GM19043 (cell line): ENCODE data around the gene SPATA6L.
"Not testable (repeated sequence)": the region's sequence is repeated elsewhere in the genome, so short reads cannot be mapped to it uniquely, and the experiment has no call there.

Experiments
- ATAC-seq: cut with Tn5 transposase; IDR thresholded peaks from one replicate; pipeline ENCODE4 v1.9.1; 2021; ENCODE audit warnings: low read depth; ENCODE audit not compliant: unreplicated experiment

SPATA6L gene

DNA sequence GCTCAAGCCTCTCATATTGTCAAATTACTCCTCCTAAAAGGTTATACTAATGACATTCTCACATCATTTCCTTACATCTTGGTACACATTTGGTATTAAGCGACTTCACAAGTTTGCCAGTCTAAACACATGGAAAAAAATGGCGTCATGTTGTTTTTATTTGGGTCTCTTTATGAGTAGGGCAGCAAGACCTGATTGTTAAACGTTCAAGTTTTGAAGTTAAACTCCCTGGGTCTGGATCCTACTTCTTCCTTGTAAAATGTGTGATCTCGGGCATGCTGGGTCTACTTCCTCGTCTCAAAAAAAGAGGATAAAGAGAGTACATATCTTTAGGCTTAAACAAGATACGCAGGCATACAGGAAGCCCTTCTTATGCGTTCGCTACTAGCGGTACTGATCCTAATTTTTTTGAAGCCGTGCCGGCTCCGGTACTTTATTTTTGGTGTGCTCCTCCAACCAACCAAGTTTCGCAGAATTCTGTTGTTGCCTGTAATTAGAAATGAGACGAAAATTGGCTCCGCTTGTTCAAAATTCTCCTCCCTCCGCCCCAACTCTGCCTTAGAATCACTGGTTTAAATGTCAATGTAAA is 12.5 kb upstream of the SPATA6L start:
- ATAC-seq: peak; percentile 14

DNA sequence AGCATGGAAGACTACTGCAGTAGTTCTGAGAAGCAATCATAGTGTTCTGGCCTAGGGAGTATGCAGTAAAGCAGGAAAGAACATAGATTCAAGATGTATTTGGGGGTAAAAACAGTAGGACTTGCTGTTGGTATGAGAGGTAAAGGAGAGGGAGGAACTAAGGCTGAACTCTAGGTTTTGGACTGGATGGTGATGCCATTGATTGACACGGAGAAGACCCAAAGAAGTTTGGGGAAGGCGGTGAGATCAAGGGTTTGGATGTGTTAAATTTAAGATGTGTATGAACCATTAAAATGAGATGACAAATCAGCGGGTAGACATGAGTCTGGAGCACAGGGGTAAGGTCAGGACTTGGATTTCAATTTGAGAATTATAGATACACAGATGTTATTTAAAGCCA is 11.1 kb upstream of the SPATA6L start:
- ATAC-seq: no peak

DNA sequence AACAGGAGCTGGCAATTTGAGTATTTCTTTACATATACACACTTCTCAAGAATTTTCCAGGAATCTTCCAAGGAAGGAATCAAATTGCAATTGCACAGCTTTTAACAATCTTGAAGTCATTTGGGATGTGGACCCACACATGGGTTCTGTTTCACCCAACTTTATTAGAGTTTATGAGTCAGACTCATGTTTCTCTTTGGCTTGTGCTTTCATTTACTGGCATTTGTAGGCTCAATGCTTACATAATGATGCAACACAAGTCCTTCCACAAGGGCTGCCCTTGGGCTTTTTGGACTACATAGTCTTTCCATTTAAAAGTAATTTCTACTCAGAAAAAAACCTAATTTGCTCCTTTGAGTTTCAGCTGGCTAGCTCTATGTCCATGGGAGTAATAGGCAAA is 8.5 kb upstream of the SPATA6L start:
- no peak for ATAC-seq

DNA sequence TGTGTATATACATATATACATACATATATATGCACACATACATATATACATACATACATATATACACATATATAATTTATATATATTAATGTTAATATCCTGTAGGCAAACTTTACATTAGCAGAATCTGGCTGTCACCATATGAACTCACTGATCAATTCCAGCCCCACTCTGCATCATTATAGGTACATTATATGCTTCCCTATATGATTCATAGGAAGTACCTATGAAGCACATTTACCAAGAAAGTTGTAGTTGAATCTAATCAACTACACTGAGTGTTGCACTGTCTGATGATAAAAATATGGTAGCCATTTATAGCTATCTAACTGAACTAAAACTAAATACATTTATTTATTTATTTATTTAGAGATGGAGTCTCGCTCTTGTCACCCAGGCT is 5.5 kb upstream of the SPATA6L start:
- no peak for ATAC-seq

DNA sequence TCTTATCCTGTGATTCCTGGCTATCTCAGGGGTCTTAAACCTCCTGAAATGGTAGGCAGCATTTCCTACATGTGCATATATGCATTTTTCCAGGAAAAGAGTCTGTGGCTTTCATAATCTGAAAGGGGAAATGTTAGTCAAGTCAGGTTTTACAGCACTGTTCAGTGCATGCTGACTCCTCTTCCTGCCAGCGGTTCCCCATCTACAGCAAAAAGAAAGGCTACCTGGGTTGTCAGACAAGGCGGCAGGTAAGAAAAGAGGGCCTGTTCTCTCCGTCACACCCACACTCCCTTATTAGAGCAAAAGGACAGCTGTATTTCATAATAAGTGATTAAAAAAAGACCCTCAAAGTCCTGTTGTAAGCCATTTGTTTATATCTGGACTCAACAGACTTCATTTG is 4.3 kb upstream of the SPATA6L start:
- ATAC-seq: no peak

DNA sequence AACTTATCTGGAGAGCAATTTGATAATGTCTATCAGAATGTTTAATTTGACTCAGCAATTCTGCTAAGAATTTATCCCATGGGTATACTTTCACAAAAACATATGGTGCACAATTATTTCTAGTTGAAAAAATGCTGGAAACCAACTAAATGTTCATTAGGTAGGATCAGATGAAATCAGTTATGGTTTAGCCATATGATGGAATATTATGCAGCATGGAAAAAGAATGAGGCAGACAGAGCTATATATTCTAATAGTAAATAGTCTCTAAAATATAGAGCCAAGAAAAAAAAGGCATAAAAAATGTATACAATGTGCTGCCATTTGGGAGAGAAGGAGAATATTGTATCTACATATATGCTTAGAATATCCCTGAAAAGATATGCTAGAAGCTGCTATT is 3.6 kb upstream of the SPATA6L start:
- no peak for ATAC-seq

DNA sequence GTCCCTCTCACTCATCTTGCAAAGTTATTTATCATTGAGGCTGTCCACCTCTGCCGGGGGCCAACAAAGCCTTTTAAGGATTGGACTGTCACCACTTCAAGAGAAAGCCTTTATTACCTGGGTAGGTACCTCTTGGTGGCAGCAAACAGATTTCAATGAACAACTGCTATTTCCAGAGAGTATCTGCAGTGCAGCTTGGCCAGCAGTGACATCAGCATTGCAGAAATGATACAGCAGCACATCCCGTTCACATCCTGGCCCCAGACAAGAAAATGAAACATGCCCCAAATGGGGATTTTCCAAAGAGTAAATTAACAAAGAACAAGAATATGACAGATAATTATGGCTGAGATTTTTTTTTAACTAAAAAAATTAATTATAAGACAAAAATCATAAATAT is 2.3 kb upstream of the SPATA6L start:
- no peak for ATAC-seq

DNA sequence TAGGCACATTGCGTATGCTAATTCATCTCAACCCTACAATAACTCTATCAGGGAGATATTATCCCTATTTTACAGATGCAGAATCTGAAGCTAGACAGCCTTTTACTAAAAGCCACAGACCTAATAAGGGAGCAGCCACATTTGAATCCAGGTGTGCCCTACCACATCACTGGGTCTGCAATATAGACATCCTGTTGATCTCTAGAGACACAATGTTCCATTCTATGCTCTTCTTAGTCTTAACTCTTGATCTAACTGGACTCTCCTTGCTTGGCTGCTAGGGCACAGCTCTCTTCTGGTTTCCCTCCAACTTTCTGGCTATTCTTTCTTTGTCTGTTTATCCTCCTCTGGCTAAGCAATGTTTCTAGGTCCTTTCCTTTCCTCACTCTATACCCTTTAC is 1.4 kb upstream of the SPATA6L start:
- no peak for ATAC-seq

DNA sequence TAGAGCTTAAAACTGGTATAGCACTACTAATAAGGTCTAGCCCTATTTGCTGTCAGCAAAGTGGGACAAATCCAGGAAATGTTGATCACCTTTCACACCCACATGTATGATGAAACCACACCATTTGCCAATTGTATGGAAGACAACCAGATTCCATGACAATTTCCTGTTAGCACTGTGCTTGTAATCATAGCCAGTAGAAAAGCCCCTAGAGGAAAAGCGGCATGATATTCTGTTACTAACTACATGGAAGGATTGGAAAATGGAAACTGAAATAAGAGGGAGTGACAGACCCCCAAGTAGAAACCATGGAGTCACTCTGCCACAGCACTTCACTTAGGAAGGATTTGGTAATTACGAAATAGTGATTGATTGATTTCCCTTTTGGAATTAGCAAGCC is 923 bp downstream of the SPATA6L start:
- ATAC-seq: no peak

DNA sequence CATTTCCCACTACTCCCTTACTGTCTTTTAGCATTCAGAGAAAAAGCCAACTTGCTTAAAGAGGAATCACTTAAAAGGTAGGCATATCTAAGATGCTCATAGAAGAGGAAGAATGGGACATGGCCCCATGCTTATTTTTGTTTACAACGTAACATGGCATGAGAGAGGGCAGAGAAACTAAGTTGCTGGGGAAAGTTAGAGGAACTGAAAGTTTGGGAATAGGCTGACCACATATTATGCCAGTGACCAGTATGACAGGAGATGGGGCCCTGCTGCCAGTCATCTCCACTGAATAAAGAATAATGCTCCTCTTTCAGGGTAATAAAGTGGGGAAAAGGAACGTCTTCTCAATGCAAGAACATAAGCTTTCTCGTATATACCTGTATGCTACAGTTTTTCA is 2.3 kb downstream of the SPATA6L start:
- no peak for ATAC-seq

DNA sequence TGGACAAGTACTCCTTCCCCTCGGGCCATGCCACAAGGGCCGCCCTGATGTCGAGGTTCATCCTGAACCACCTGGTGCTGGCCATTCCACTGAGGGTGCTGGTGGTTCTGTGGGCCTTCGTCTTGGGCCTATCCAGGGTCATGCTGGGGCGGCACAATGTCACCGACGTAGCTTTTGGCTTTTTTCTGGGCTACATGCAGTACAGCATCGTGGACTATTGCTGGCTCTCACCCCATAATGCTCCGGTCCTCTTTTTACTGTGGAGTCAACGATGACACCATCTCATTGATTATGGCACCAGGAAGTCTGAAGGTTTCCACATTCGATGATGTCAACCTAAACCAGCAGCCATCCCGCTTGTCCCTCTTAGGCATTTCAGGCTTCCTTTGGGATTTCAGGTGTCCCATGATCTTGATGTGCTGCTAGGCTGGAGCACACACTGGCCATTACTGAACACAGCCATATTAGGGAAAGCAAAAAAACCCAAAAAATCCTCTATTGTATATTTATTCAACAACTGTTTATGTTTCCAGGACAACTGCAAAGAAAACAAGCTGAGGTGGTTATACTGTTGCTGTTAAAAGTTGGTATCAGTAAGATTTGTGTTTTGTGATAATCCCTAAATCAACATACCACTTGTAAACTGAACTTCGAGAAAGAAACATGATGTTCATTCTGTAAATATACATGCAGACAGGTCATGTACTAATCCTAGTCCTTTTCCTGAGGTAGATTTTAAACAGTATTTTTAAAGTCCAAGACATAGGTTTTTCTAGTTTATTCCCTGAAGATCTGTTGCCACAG is 3.1 kb downstream of the SPATA6L start:
- ATAC-seq: no peak

DNA sequence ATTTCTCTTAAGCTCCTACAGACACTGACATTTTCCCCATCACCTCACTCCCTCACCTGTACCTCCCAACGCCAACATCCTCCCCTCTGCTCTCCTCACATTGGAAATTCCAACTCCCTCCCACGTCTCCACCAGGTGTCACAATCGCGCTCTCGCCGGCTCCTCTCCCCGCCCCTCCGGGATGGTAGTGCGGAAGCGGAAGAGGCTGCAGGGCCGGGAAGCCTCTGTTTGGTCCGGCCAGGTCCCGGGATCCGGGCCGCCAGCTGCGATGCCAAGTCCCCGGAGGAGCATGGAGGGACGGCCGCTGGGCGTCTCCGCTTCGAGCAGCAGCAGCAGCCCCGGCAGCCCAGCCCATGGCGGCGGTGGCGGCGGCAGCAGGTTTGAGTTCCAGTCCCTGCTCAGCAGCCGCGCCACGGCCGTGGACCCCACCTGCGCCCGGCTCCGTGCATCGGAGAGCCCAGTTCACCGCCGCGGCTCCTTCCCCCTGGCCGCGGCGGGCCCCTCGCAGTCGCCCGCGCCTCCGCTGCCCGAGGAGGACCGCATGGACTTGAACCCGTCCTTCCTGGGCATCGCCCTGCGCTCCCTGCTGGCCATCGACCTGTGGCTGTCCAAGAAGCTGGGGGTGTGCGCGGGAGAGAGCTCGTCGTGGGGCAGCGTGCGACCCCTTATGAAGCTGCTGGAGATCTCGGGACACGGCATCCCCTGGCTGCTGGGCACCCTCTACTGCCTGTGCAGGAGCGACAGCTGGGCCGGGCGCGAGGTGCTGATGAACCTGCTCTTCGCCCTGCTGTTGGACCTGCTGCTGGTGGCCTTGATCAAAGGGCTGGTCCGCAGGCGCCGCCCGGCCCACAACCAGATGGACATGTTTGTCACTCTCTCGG is 3.9 kb downstream of the SPATA6L start, which contains the start of gene PLPP6:
Gene PLPP6 (plus strand): TSS at position 187 of the 881 bp plus-strand sequence. CDS start 82 bp downstream, at position 269.
- peak; percentile 84 for ATAC-seq

DNA sequence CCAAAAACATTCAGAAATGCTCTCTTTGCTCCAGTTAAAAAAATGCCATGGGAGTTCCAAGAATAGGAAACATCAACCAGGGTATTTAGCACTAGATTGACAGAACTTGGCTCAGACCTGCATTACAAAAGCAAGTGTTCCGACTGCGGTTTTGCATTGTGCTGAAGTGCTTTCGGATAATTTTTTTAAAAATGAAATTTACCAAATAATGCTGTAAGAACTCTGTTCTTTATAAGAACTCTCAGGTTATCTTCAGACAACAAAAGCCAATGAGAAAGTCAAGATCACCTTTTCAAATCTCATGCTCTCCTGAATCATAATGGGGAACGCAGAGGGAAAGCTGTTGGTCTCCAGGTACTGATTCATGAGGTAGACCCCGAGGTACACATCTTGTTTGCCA is 4.7 kb downstream of the SPATA6L start:
- ATAC-seq: no peak

DNA sequence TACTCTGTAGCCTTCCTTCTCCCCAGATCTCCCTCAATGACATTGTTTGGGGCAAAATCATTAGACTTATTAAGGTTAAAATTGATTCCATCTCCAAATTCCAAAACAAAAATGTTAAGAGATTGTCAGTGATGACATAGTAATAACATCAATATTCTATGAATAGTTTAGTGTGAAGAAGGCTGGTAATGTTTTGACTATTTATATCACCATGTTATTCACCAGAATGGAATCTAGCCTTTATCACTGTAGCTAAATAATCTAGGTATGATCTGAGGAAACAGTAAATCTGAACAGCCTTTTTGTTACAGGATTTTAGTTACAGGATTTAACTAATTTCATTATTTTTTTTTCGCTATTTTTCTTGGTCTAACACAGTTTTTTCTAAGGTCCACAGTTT is 5.1 kb downstream of the SPATA6L start:
- no peak for ATAC-seq

DNA sequence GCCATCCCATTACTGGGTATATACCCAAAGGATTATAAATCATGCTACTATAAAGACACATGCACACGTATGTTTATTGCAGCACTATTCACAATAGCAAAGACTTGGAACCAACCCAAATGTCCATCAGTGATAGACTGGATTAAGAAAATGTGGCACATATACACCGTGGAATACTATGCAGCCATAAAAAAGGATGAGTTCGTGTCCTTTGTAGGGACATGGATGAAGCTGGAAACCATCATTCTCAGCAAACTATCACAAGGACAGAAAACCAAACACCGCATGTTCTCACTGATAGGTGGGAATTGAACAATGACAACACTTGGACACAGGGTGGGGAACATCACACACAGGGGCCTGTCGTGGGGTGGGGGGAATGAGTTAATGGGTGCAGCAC is 5.6 kb downstream of the SPATA6L start:
- not testable (repeated sequence) for ATAC-seq

DNA sequence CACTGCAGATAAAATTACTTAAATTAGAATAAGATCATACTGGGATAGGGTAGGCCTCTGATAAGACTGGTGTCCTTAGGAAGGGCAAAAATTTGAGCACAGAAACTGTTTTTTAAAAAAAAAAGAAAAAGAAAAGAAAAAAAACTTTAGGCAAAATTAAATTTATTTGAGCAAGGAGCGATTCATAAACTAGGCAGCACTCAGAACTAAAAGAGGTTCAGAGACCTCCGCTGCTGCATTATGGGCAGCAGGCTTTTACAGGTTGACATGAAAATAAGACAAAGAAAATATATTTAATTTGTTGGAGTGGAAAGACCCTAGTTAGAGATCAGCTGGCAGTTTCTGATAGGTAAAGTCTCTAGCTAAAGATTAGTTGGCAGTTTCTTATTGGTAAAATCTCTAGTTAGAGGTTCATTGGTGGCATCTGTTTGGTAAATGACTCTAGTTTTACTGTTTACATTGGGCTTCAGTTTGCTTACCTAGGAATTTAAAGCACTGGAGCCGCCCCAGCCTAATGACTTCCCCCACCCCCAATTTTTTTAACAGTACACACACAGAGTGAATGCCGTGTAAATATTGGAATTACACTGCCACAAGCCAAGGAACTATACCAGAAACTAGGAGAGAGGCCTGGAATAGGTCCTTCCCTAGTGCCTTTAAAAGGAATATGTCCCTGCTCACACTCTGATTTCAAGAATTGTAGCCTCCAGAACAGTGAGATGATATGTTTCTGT is 8.7 kb downstream of the SPATA6L start:
- no peak for ATAC-seq

DNA sequence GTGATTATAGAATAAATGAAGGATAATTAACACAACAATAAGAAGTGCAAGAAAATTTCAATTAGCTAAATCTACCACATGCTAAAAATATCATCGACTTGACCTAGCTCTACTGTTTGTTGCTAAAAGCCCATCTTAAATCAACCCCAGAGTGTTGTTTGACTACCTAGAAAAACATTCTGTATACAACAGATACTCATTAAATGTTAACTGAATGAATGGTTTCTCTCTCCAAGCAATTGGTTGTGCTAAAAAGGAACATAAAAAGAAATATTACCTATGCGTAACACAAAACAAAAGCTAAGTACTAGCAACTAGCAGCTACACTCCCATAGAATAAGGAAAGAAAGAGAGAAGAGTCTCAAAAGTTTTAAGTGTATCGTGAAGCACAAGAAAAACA is 9.7 kb downstream of the SPATA6L start:
- no peak for ATAC-seq

DNA sequence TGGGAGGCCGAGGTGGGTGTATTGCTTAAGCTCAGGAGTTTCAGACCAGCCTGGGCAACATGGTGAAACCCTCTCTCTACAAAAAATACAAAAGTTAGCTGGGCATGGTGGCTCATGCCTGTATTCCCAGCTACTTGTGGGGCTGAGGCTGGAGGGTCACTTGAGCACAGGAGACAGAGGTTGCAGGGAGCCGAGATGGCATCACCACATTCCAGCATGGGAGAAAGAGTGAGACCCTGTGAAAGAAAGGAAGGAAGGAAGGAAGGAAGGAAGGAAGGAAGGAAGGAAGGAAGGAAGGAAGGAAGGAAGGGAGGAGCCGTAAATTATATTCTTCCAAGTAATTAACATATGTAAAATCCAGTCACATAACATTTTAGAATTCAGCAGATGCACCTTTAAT is 10.1 kb downstream of the SPATA6L start:
- ATAC-seq: not testable (repeated sequence)

DNA sequence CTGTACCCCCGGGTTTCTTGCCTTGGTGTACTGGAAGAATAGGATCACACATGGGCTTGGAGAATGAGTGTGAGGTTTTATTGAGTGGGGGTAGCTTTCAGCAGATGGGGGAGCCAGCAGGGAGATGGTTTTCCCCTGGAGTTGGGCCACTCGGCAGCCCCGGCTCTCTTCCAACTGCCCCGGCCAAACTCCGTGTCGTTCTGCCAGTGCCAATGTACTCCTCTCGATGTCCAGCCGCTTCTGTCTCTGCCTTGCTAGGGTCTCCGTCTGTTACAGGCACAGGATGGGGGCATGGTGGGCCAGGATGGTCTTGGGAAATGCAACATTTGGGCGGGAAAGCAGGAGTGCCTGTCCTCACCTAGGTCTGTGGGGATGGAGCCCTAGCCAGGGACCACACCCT is 11.7 kb downstream of the SPATA6L start:
- ATAC-seq: no peak

DNA sequence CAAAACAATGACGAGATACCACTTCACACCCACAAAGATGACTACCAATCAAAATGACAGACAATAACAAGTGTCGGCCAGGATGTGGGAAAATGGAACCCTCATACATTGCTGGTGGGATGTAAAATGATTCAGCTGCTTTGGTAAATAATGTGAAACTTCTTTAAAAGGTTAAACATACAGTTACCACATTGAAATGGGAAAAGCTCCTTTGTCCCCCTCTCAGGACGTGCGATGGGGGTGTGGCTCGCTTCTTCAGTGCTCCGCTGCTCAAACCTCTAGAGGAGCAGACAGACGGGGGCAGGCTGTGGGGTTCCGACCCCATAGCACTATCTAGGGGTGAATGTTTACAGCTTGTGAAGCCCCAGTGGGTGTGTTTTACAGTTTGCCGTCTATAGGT is 12.2 kb downstream of the SPATA6L start:
- ATAC-seq: no peak

DNA sequence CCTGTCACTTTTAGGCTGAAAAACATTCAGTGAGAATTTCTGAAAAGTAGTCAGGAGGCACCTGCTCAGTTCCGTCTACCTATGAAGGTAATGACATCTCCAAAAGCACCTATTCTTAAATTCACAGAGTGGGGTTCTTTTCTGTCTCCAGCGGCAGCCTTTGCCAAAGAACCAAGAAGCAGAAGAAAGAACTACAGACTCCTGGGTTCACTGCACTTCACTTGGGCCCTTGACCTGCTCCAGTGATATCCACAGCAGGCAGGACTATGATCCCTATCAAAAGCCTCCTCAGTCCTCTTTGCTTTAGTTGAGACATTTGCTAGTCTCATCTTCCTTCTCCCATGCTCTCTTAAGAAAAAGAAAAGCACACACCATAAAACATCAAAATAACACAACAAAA is 23.9 kb downstream of the SPATA6L start:
- no peak for ATAC-seq
